Measurements from ENCODE around the gene BDH1. TPM values are rescaled to one million over a fixed set of nuclear protein-coding genes. Genes with fewer than 3 reads are reported as not detected.

BDH1 gene
- total RNA-seq, 2 donors from 2014 or later: 82.3 to 89.2 TPM

- ATAC-seq (replicated peaks): no peak
- Mint-ChIP-seq H3K9me3 (no peaks in the 10 kb centered on the region), H3K27ac (peak overlapping the region; percentile 34), H3K36me3 (ENCODE audit: low read depth) (peaks cover 53% of the 10 kb centered on the region), H3K4me1 (peaks cover 7% of the 10 kb centered on the region), H3K27me3 (no peaks in the 10 kb centered on the region), H3K4me3 (no peak overlapping the region)
These were observed 9.3 kb downstream of the BDH1 start for GRCh38 chr3:197546307-197547085.

- no peak overlapping the region for H3K27ac Mint-ChIP-seq
- peaks cover 56% of the 10 kb centered on the region for H3K36me3 Mint-ChIP-seq (ENCODE audit: low read depth)
- H3K9me3 Mint-ChIP-seq: no peaks in the 10 kb centered on the region
- no peaks in the 10 kb centered on the region for H3K27me3 Mint-ChIP-seq
- peaks cover 4% of the 10 kb centered on the region for H3K4me1 Mint-ChIP-seq
- no peak overlapping the region for H3K4me3 Mint-ChIP-seq
- ATAC-seq (replicated peaks): no peak
These were observed 10.2 kb downstream of the BDH1 start for GRCh38 chr3:197545571-197545970.

DNA sequence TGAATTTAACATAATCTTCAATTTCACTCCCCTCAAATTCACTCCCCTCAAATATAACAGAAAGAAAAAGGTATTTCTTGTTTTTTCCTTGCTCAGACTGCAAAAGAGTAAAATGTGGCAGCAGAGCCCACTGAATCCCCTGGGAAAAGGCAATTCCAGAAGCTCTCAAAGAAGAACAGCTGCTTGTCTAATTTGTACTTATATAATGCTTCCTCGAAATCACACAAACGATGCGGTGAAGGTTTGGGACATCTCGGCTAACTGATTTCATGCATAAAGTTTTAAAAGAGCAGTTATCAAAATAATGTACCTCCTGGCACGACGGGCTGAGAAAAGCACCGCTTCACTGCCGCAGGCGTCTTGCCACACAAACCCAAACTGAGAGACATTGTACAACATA, 10.7 kb downstream of the BDH1 start:
- no peaks in the 10 kb centered on the region for H3K9me3 Mint-ChIP-seq
- H3K4me1 Mint-ChIP-seq: peaks cover 4% of the 10 kb centered on the region
- H3K36me3 Mint-ChIP-seq (ENCODE audit: low read depth): peaks cover 56% of the 10 kb centered on the region
- H3K27ac Mint-ChIP-seq: no peak overlapping the region
- H3K4me3 Mint-ChIP-seq: no peak overlapping the region
- H3K27me3 Mint-ChIP-seq: no peaks in the 10 kb centered on the region
- no peak for ATAC-seq (replicated peaks)

DNA sequence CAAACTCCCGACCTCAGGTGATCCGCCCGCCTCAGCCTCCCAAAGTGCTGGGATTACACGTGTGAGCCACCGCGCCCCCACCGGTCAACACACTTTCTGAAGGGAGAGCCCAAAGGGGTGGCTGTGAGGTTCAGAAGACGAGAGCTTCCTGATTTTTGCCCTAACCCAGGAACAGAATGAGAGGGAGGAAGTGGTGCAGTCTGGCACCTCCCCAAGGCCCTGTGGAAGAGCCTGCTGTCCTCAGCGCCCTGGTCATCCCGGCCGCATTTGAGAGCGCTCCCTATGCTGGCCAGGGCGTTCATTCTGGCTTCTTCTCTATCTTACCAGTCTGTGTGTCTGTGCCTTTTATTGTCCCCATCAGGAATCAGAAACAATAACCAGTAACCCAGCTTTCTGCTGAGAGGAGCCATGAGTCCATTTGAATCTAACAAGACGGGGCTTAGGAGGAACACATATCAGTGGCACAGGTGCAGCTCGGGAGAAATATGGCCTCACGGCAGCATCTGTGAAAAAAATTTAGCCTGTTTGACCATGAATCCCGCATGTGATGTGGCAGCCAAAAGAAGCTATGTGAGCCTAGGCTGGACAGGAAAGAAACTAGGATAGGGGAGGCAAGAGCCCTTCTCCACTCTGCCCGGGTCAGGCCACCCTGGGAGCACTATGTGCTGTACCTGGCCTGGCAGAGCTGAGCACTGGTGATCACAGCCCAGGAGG, 12.9 kb downstream of the BDH1 start:
- H3K9me3 Mint-ChIP-seq: no peaks in the 10 kb centered on the region

DNA sequence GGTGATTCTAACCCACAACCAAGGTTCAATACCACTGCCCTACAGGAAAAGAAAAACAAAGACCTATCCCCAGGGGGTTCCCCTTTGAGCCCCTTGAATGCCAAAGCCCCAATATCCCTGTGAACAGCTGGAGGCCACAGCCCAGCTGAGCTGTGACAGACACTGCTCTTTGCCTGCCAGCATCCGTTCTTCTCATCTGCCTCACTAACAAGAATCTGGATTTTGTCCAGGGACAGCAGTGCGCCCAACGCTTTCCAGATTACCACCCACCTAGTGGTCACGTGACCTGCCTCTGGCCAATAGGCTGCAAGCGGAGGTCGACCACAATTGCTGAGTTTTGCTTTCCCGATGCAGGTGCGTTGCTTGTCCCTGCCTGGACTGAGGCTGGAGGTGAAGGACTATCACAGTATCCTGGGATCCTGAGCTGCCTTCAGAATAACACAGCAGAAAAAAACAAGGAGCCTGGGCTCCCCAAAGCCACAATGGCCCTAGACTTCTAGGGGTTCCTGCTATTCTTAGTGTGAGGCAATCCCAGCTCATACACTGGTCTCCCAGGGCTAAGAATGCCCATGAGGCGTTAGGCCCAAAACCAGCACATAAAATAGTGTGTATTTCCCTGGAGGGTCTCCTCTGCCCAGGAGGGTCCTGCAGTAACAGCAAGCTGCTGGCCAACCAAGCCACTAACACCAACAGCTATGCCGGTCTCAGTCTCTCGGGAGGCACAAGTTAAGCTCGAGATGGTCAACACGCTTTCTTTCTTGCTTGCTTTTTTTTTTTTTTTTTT, 13.8 kb downstream of the BDH1 start:
- Mint-ChIP-seq H3K9me3 (no peaks in the 10 kb centered on the region), H3K4me3 (no peak overlapping the region), H3K27me3 (no peaks in the 10 kb centered on the region), H3K27ac (no peak overlapping the region), H3K36me3 (ENCODE audit: low read depth) (peaks cover 78% of the 10 kb centered on the region), H3K4me1 (peaks cover under 1% of the 10 kb centered on the region)
- ATAC-seq (replicated peaks): no peak

More for the DNA sequence above, 12.9 kb downstream of the BDH1 start:
- H3K4me3 Mint-ChIP-seq: no peak overlapping the region
- H3K36me3 Mint-ChIP-seq (ENCODE audit: low read depth): peaks cover 74% of the 10 kb centered on the region
- H3K4me1 Mint-ChIP-seq: peaks cover 4% of the 10 kb centered on the region
- no peak for ATAC-seq (replicated peaks)
- peak overlapping the region; percentile 59 for H3K27ac Mint-ChIP-seq
- H3K27me3 Mint-ChIP-seq: no peaks in the 10 kb centered on the region

GRCh38 chr3:197540961-197541377, 14.8 kb downstream of the BDH1 start:
- Mint-ChIP-seq H3K4me1 (no peaks in the 10 kb centered on the region), H3K4me3 (no peak overlapping the region), H3K27ac (peak overlapping the region; percentile 36), H3K36me3 (ENCODE audit: low read depth) (peaks cover 76% of the 10 kb centered on the region), H3K9me3 (no peaks in the 10 kb centered on the region), H3K27me3 (no peaks in the 10 kb centered on the region)
- ATAC-seq (replicated peaks): no peak

DNA sequence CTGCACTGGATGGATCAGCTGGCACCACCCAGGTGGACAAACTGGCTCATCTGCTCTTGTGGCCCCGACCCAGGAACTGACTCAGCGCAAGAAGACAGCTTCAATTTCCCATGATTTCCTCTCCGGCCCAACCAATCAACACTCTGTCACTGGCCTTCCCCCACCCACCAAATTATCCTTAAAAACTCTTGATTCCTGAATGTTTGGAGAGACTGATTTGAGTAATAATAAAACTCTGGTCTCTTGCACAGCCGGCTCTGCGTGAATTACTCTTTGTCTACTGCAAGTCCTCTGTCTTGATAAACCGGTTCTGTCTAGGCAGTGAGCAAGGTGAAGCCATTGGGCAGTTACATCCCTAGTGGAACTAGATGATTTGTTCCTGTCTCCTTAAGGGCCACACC, 16.1 kb downstream of the BDH1 start:
- H3K4me1 Mint-ChIP-seq: no peaks in the 10 kb centered on the region
- H3K36me3 Mint-ChIP-seq (ENCODE audit: low read depth): peaks cover 67% of the 10 kb centered on the region
- H3K4me3 Mint-ChIP-seq: no peak overlapping the region
- H3K27ac Mint-ChIP-seq: peak overlapping the region; percentile 41
- no peaks in the 10 kb centered on the region for H3K9me3 Mint-ChIP-seq
- H3K27me3 Mint-ChIP-seq: no peaks in the 10 kb centered on the region
- ATAC-seq (replicated peaks): no peak

DNA sequence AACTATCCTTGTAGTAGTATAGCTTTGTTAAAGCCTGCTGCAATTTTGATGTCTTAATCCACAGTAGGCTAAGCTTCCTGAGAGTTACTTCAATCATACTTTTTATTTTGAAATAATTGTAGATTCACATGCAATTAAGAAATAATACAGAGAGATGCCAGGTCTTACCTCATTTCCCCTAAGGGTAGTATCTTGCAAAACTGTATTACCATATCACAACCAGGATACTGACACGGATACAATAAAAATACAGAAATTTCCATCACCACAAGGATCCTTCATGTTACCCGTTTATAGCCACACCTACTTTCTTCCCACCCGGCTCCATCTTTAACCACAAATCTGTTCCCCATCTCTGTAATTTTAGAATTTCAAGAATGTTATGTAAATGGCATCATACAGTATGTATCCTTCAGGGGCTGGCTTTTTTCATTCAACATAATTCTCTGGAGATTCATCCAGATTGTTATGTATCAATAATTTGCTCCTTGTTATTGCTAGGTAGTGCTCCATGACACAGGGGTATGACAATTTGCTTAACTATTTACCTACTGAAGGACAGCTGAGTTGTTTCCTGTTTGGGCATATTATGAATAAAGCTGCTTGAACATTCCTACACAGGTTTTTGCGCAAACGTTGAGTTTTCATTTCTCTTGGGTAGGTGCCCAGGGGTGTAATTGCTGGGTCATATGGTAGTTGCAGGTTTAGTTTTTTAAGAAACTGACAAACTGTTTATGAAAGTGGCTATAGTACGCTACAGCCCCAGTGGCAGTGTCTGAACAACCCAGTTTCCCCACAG, 21.6 kb downstream of the BDH1 start:
- no peaks in the 10 kb centered on the region for H3K9me3 Mint-ChIP-seq
- no peak for ATAC-seq (replicated peaks)
- no peaks in the 10 kb centered on the region for H3K27me3 Mint-ChIP-seq
- H3K4me1 Mint-ChIP-seq: no peaks in the 10 kb centered on the region
- no peak overlapping the region for H3K4me3 Mint-ChIP-seq
- no peak overlapping the region for H3K27ac Mint-ChIP-seq
- H3K36me3 Mint-ChIP-seq (ENCODE audit: low read depth): peaks cover 81% of the 10 kb centered on the region

DNA sequence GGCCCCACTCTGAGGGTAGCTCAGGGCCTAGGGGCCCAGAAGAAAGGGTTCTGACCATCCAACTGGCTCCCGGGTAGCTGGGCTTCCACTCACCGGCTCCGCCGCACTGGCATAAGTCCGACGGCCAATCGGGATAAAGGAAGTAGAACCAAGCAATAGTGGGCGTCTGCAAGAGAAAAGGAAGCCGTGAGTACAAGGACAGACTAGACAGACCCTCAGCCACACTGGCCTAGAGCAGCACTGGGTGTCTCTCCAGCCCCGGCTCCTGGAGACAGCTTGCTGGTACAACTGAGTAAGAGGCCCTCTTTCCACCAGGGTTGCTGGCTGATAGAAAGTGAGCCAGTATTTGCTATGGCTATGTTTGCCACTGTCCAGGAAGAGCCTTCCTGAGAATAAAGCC, 22.4 kb downstream of the BDH1 start:
- Mint-ChIP-seq H3K9me3 (no peaks in the 10 kb centered on the region), H3K36me3 (ENCODE audit: low read depth) (peaks cover 82% of the 10 kb centered on the region), H3K4me3 (no peak overlapping the region), H3K27ac (no peak overlapping the region), H3K27me3 (no peaks in the 10 kb centered on the region), H3K4me1 (no peaks in the 10 kb centered on the region)
- ATAC-seq (replicated peaks): no peak

DNA sequence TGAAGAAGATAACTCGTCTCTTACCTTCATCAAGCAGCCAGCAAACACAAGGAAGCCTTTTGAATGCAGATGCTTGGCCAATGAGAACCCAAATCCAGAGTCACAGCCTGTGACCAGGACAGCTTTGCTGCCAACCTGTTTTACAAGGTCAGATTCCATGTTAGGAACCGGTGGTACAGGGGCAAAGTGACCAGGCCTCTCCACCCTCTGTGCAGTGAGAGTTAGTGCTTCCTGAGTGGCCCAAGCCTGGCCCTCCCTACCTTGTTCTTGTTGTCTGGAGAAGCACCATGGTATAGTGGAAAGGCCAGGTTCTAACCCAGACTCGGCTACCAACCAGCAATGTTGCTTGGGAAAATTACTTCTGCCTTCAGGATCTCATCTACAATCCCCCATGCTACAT, 23.4 kb downstream of the BDH1 start:
- Mint-ChIP-seq H3K36me3 (ENCODE audit: low read depth) (peaks cover 83% of the 10 kb centered on the region), H3K27ac (no peak overlapping the region), H3K27me3 (no peaks in the 10 kb centered on the region), H3K4me3 (no peak overlapping the region), H3K4me1 (no peaks in the 10 kb centered on the region), H3K9me3 (no peaks in the 10 kb centered on the region)
- no peak for ATAC-seq (replicated peaks)

- Mint-ChIP-seq H3K4me1 (no peaks in the 10 kb centered on the region), H3K27ac (no peak overlapping the region)
These were observed 27.6 kb downstream of the BDH1 start for GRCh38 chr3:197528190-197528589.

GRCh38 chr3:197527569-197527968, 28.2 kb downstream of the BDH1 start:
- Mint-ChIP-seq H3K4me1 (no peaks in the 10 kb centered on the region), H3K36me3 (ENCODE audit: low read depth) (peaks cover 74% of the 10 kb centered on the region), H3K27me3 (no peaks in the 10 kb centered on the region), H3K4me3 (no peak overlapping the region), H3K27ac (no peak overlapping the region), H3K9me3 (no peaks in the 10 kb centered on the region)
- no peak for ATAC-seq (replicated peaks)

More at GRCh38 chr3:197528190-197528589, 27.6 kb downstream of the BDH1 start:
- peaks cover 80% of the 10 kb centered on the region for H3K36me3 Mint-ChIP-seq (ENCODE audit: low read depth)
- H3K9me3 Mint-ChIP-seq: no peaks in the 10 kb centered on the region
- no peaks in the 10 kb centered on the region for H3K27me3 Mint-ChIP-seq
- H3K4me3 Mint-ChIP-seq: no peak overlapping the region
- ATAC-seq (replicated peaks): no peak

DNA sequence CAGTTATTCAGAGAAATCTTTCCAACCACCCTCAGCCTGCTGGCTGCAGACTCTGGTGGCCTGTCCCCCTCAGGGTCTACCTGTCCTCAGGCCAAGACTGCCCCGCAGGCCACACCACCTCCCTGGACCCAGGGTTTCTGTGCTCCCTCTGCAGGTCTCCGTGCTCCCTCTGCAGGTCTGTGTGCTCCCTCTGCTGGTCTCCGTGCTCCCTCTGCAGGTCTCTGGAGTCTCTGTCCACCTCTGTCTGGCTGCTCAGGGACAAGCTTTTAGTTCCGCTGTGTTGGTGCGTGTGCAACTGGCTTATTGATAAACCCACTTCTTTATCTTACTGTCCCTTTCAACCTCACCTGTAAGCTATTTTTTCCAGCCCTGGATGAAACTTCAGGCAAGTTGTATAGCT, 30.1 kb downstream of the BDH1 start:
- Mint-ChIP-seq H3K27me3 (no peaks in the 10 kb centered on the region), H3K36me3 (ENCODE audit: low read depth) (peaks cover 66% of the 10 kb centered on the region), H3K9me3 (no peaks in the 10 kb centered on the region), H3K4me1 (peaks cover 5% of the 10 kb centered on the region), H3K27ac (peak overlapping the region; percentile 71), H3K4me3 (no peak overlapping the region)
- no peak for ATAC-seq (replicated peaks)

DNA sequence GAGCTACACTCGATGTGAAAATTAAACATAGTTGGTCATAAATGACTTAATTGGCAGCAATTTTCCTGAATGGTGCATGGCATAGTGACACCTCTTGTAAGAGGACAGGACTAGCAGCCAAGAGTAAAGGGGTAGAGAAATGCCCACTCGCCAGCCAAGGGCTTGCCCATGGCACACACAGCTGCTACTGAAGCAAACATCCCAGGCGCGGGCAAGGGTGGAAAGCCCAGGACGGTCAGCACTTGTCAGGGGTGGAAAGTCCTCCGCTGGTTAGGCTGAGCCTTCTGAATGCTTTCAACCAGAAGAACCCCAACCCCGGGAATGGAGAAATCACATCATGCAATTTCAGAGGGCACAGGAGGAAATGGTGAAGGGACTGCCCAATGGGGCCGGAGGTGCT, 31.6 kb downstream of the BDH1 start:
- no peak for ATAC-seq (replicated peaks)
- Mint-ChIP-seq H3K36me3 (ENCODE audit: low read depth) (peaks cover 50% of the 10 kb centered on the region), H3K9me3 (no peaks in the 10 kb centered on the region), H3K4me3 (no peak overlapping the region), H3K27me3 (no peaks in the 10 kb centered on the region), H3K4me1 (peaks cover 7% of the 10 kb centered on the region), H3K27ac (peak overlapping the region; percentile 12)

Data from activated T-helper 17 cell treated with anti-CD3 and anti-CD28 coated beads, Interleukin-2, amount 50 U/mL, for 72 hours (primary cell).